ENCODE measurements around the gene SLC8A1. TPM values are rescaled to one million over a fixed set of nuclear protein-coding genes. Genes with fewer than 3 reads are reported as not detected.
A peak's percentile ranks its signal among the peaks of the same experiment; 100 is the strongest.

The SLC8A1 gene
- total RNA-seq, 2 donors from 2014 or later, result 105 to 121 TPM

- no peak for DNase-seq (ENCODE audit: low spot score)
- intact Hi-C loops (cut with DNase I), result no loop called here
Observed at GRCh38 chr2:40466332-40466906, 14.5 kb upstream of the SLC8A1 start.

GRCh38 chr2:40463112-40463511 is 11.2 kb upstream of the SLC8A1 start:
- DNase-seq (ENCODE audit: low spot score), result no peak
- intact Hi-C loops (cut with DNase I), result no loop called here

GRCh38 chr2:40458271-40458794 is 6.4 kb upstream of the SLC8A1 start:
- intact Hi-C loops (cut with DNase I), result loop anchor here in 1 of 2 donors (10.0 kb wide), 3 partner anchors 56 to 544 kb away; no protein-coding TSS in a partner anchor

GRCh38 chr2:40457837-40458236 is 5.9 kb upstream of the SLC8A1 start:
- intact Hi-C loops (cut with DNase I), result loop anchor here in 1 of 2 donors (10.0 kb wide), 3 partner anchors 57 to 543 kb away; no protein-coding TSS in a partner anchor
- DNase-seq (ENCODE audit: low spot score), result no peak

More at GRCh38 chr2:40458271-40458794, 6.4 kb upstream of the SLC8A1 start:
- DNase-seq (ENCODE audit: low spot score), result no peak

GRCh38 chr2:40457366-40457765 is 5.5 kb upstream of the SLC8A1 start:
- no peak for DNase-seq (ENCODE audit: low spot score)
- intact Hi-C loops (cut with DNase I), result loop anchor here in 1 of 2 donors (10.0 kb wide), 3 partner anchors 57 to 543 kb away; no protein-coding TSS in a partner anchor

GRCh38 chr2:40456926-40457325 is 5.0 kb upstream of the SLC8A1 start:
- intact Hi-C loops (cut with DNase I), result loop anchor here in 1 of 2 donors (10.0 kb wide), 3 partner anchors 58 to 542 kb away; no protein-coding TSS in a partner anchor

GRCh38 chr2:40455661-40456060 is 3.8 kb upstream of the SLC8A1 start:
- intact Hi-C loops (cut with DNase I), result loop anchor here in 1 of 2 donors (10.0 kb wide), 3 partner anchors 59 to 541 kb away; no protein-coding TSS in a partner anchor
- DNase-seq (ENCODE audit: low spot score), result peak; percentile 75

More at GRCh38 chr2:40456926-40457325, 5.0 kb upstream of the SLC8A1 start:
- DNase-seq (ENCODE audit: low spot score), result no peak

GRCh38 chr2:40454321-40454720 is 2.4 kb upstream of the SLC8A1 start:
- intact Hi-C loops (cut with DNase I), result loop anchor here in 1 of 2 donors (10.0 kb wide), 3 partner anchors 60 to 540 kb away; no protein-coding TSS in a partner anchor
- no peak for DNase-seq (ENCODE audit: low spot score)

GRCh38 chr2:40452786-40453185 is 896 bp upstream of the SLC8A1 start:
- no peak for DNase-seq (ENCODE audit: low spot score)
- intact Hi-C loops (cut with DNase I), result loop anchor here in 1 of 2 donors (10.0 kb wide), 3 partner anchors 62 to 538 kb away; no protein-coding TSS in a partner anchor

GRCh38 chr2:40450796-40451430 is 977 bp downstream of the SLC8A1 start:
- DNase-seq (ENCODE audit: low spot score), result peak; percentile 79
- intact Hi-C loops (cut with DNase I), result loop anchor here in 1 of 2 donors (10.0 kb wide), 3 partner anchors 64 to 536 kb away; no protein-coding TSS in a partner anchor

- intact Hi-C loops (cut with DNase I), result loop anchor here in 1 of 2 donors (10.0 kb wide), 3 partner anchors 65 to 535 kb away; no protein-coding TSS in a partner anchor
- peak; percentile 75 for DNase-seq (ENCODE audit: low spot score)
Observed at GRCh38 chr2:40450066-40450795, 1.7 kb downstream of the SLC8A1 start.

- DNase-seq (ENCODE audit: low spot score), result no peak
- intact Hi-C loops (cut with DNase I), result no loop called here
Observed at GRCh38 chr2:40448476-40449079, 3.3 kb downstream of the SLC8A1 start.

GRCh38 chr2:40445467-40445866 is 6.4 kb downstream of the SLC8A1 start:
- intact Hi-C loops (cut with DNase I), result no loop called here
- DNase-seq (ENCODE audit: low spot score), result no peak

GRCh38 chr2:40440835-40441234 is 11.1 kb downstream of the SLC8A1 start:
- intact Hi-C loops (cut with DNase I), result no loop called here
- no peak for DNase-seq (ENCODE audit: low spot score)

GRCh38 chr2:40439473-40439872 is 12.4 kb downstream of the SLC8A1 start:
- DNase-seq (ENCODE audit: low spot score), result no peak
- intact Hi-C loops (cut with DNase I), result loop anchor here in 1 of 2 donors (10.0 kb wide), 1 partner anchor 75 kb away; no protein-coding TSS in a partner anchor

- DNase-seq (ENCODE audit: low spot score), result no peak
- intact Hi-C loops (cut with DNase I), result loop anchor here in 1 of 2 donors (10.0 kb wide), 1 partner anchor 71 kb away; no protein-coding TSS in a partner anchor
Observed at GRCh38 chr2:40436093-40436475, 15.8 kb downstream of the SLC8A1 start.

- intact Hi-C loops (cut with DNase I), result loop anchor here in 1 of 2 donors (10.0 kb wide), 1 partner anchor 71 kb away; no protein-coding TSS in a partner anchor
- no peak for DNase-seq (ENCODE audit: low spot score)
Observed at GRCh38 chr2:40435426-40436092, 16.3 kb downstream of the SLC8A1 start.

- intact Hi-C loops (cut with DNase I), result loop anchor here in 1 of 2 donors (10.0 kb wide), 1 partner anchor 70 kb away; no protein-coding TSS in a partner anchor
- no peak for DNase-seq (ENCODE audit: low spot score)
Observed at GRCh38 chr2:40434731-40435271, 17.1 kb downstream of the SLC8A1 start.

All from posterior vena cava (tissue), 2 donors.